Uterus (tissue), 4 donors: ENCODE measurements around the gene WWOX. TPM values are rescaled to one million over a fixed set of nuclear protein-coding genes. Genes with fewer than 3 reads are reported as not detected.

Experiments used
- DNase-seq, 2 donors: peaks; one replicate each; pipeline ENCODE4 v3.0.0-alpha.2; 2019 to 2020
- H3K27ac ChIP-seq, 2 donors: fragments of 200-600 bp; sonication (generic); 1 replicate in 1 of 2; 2 replicates in 1 of 2; pipeline ENCODE4 v1.5.1; 2016 to 2018
- H3K27me3 ChIP-seq, 2 donors: fragments of 200-600 bp; sonication (generic); one replicate each; pipeline ENCODE4 v1.5.1; 2018 to 2019; ENCODE audit warnings: control low read depth in 1 of 2
- H3K36me3 ChIP-seq, 2 donors: fragments of 200-600 bp; sonication (generic); one replicate each; pipeline ENCODE4 v1.5.1; 2019; ENCODE audit warnings: control low read depth in 1 of 2
- H3K4me1 ChIP-seq, 2 donors: fragments of 200-600 bp; sonication (generic); one replicate each; pipeline ENCODE4 v1.5.1; 2018 to 2019; ENCODE audit warnings: control low read depth in 1 of 2
- H3K4me3 ChIP-seq, 2 donors: fragments of 200-600 bp; sonication (generic); 1 replicate in 1 of 2; 2 replicates in 1 of 2; pipeline ENCODE4 v1.5.1; 2018 to 2019; ENCODE audit warnings: mild to moderate bottlenecking in 1 of 2
- H3K9me3 ChIP-seq, 2 donors: fragments of 200-600 bp; sonication (generic); one replicate each; pipeline ENCODE4 v1.5.1; 2019; ENCODE audit warnings: control low read depth in 1 of 2
- CTCF ChIP-seq, 4 experiments: fragments of 200-600 bp in 2 of 4; fragments of 450-650 bp in 2 of 4; sonication (generic) in 2 of 4; IDR thresholded peaks; one replicate each; pipeline ENCODE4 v1.5.1; 2016 to 2019; ENCODE audit warnings: antibody characterized with exemption in 4 of 4, mild to moderate bottlenecking in 2 of 4, moderate library complexity in 1 of 4
- POLR2A ChIP-seq, 2 donors: fragments of 450-650 bp; IDR thresholded peaks; one replicate each; pipeline ENCODE4 v1.6.1; 2016; ENCODE audit warnings: antibody characterized with exemption in 2 of 2, mild to moderate bottlenecking in 1 of 2, moderate library complexity in 1 of 2
- intact Hi-C: fragments of 100-400 bp; cut with DNase I; formaldehyde crosslinking; loops from one replicate; pipeline ENCODE4 v1.15.1; 2023; ENCODE audit warnings: low total_unique reads
- total RNA-seq, 4 donors: library from RNA; depleted of rRNA in 3 of 4; stranded (reverse); fragments of >200 nt in 3 of 4; gene quantifications; one replicate each; pipeline versions ENCODE4 v1.1.0 to v1.2.4, GENCODE V29; 2014 to 2023
- donor health status: DM: yes; HTN: yes; CAD: no.

Gene WWOX
- total RNA-seq, 4 donors from 2014 or later: 34.1 to 99.9 (median 55.8) TPM

GRCh38 chr16:78206623-78207223, 107.3 kb downstream of the WWOX start:
- no peak for DNase-seq
- H3K4me3 ChIP-seq: no peak overlapping the region
- no peaks in the 10 kb centered on the region for H3K4me1 ChIP-seq
- H3K36me3 ChIP-seq: no peaks in the 10 kb centered on the region
- no peaks in the 10 kb centered on the region for H3K27me3 ChIP-seq
- intact Hi-C loops: no loop called here
- TF ChIP-seq CTCF (IDR thresholded peaks at IDR 0.05): no peak
- no peak for TF ChIP-seq POLR2A (IDR thresholded peaks at IDR 0.05)
- H3K9me3 ChIP-seq: no peaks in the 10 kb centered on the region
- no peak overlapping the region for H3K27ac ChIP-seq

GRCh38 chr16:78209951-78210661, 110.7 kb downstream of the WWOX start:
- Histone ChIP-seq H3K27me3 (no peaks in the 10 kb centered on the region), H3K27ac (no peak overlapping the region), H3K9me3 (no peaks in the 10 kb centered on the region), H3K4me1 (no peaks in the 10 kb centered on the region), H3K36me3 (no peaks in the 10 kb centered on the region), H3K4me3 (no peak overlapping the region)
- intact Hi-C loops: no loop called here
- DNase-seq: no peak
- TF ChIP-seq POLR2A (IDR thresholded peaks at IDR 0.05) (no peak), CTCF (IDR thresholded peaks at IDR 0.05) (no peak)

GRCh38 chr16:78211020-78211599, 111.7 kb downstream of the WWOX start:
- intact Hi-C loops: no loop called here
- DNase-seq: no peak
- no peak for TF ChIP-seq POLR2A (IDR thresholded peaks at IDR 0.05)
- TF ChIP-seq CTCF (IDR thresholded peaks at IDR 0.05): no peak
- no peaks in the 10 kb centered on the region for H3K27me3 ChIP-seq
- no peaks in the 10 kb centered on the region for H3K4me1 ChIP-seq
- no peak overlapping the region for H3K4me3 ChIP-seq
- no peaks in the 10 kb centered on the region for H3K36me3 ChIP-seq
- no peak overlapping the region for H3K27ac ChIP-seq
- no peaks in the 10 kb centered on the region for H3K9me3 ChIP-seq

- Histone ChIP-seq H3K27me3 (no peaks in the 10 kb centered on the region), H3K9me3 (no peaks in the 10 kb centered on the region), H3K4me1 (no peaks in the 10 kb centered on the region), H3K27ac (no peak overlapping the region), H3K36me3 (no peaks in the 10 kb centered on the region), H3K4me3 (no peak overlapping the region)
- intact Hi-C loops: no loop called here
- TF ChIP-seq POLR2A (IDR thresholded peaks at IDR 0.05) (no peak), CTCF (IDR thresholded peaks at IDR 0.05) (no peak)
- no peak for DNase-seq
Measured at GRCh38 chr16:78211946-78212345, 112.5 kb downstream of the WWOX start.

GRCh38 chr16:78212674-78213073, 113.2 kb downstream of the WWOX start:
- H3K27me3 ChIP-seq: no peaks in the 10 kb centered on the region
- no peaks in the 10 kb centered on the region for H3K9me3 ChIP-seq
- H3K36me3 ChIP-seq: no peaks in the 10 kb centered on the region
- H3K4me1 ChIP-seq: no peaks in the 10 kb centered on the region
- DNase-seq: no peak
- intact Hi-C loops: no loop called here
- TF ChIP-seq CTCF (IDR thresholded peaks at IDR 0.05) (no peak), POLR2A (IDR thresholded peaks at IDR 0.05) (no peak)
- H3K4me3 ChIP-seq: no peak overlapping the region
- no peak overlapping the region for H3K27ac ChIP-seq
